Common myeloid progenitor, CD34-positive (primary cell): ENCODE data around the gene SOCS3.

ENCODE experiments used
- CTCF ChIA-PET: fragments of 350-600 bp; sonication (Branson Sonifier 250); formaldehyde crosslinking; loops from one replicate; lab custom pipeline; 2021; ENCODE audit warnings: antibody characterized with exemption; lab: Charles Lee
- POLR2A ChIA-PET: fragments of 350-600 bp; sonication (Branson Sonifier 250); formaldehyde crosslinking; loops from one replicate; lab custom pipeline; 2021; ENCODE audit warnings: antibody characterized with exemption; lab: Charles Lee
- DNase-seq, 3 donors: peaks; one replicate each; pipeline versions ENCODE4 v3.0.0 to v3.0.0-alpha.2; 2013
- H3K27ac ChIP-seq, 2 experiments: 1 replicate in 1 of 2; 2 replicates in 1 of 2; pipeline ENCODE4 v1.7.0; 2013; ENCODE audit warnings: inconsistent platforms in 2 of 2, low read length in 2 of 2, mild to moderate bottlenecking in 2 of 2, low read depth in 1 of 2, moderate library complexity in 1 of 2; ENCODE audit not compliant: severe bottlenecking in 2 of 2, insufficient read depth in 1 of 2, poor library complexity in 1 of 2
- H3K27me3 ChIP-seq, 5 experiments: replicated peaks in 2 of 5; 1 replicate in 3 of 5; 2 replicates in 2 of 5; pipeline versions ENCODE4 v1.6.1 to v1.7.0; 2013; ENCODE audit warnings: low read length in 4 of 5, mild to moderate bottlenecking in 2 of 5, moderate library complexity in 2 of 5, inconsistent platforms in 1 of 5; ENCODE audit not compliant: insufficient read depth in 5 of 5, control insufficient read depth in 4 of 5
- H3K36me3 ChIP-seq, 4 experiments: 1 replicate in 2 of 4; 2 replicates in 2 of 4; pipeline versions ENCODE4 v1.6.1 to v1.7.0; 2013; ENCODE audit warnings: low read length in 3 of 4, control low read depth in 1 of 4, mild to moderate bottlenecking in 1 of 4; ENCODE audit not compliant: control insufficient read depth in 4 of 4, insufficient read depth in 4 of 4
- H3K4me1 ChIP-seq, 4 experiments: 1 replicate in 3 of 4; 2 replicates in 1 of 4; pipeline versions ENCODE4 v1.6.1 to v1.7.1; 2013; ENCODE audit warnings: low read length in 3 of 4, mild to moderate bottlenecking in 3 of 4, control low read depth in 1 of 4, inconsistent platforms in 1 of 4, moderate library complexity in 1 of 4; ENCODE audit not compliant: control insufficient read depth in 4 of 4, insufficient read depth in 4 of 4; ENCODE audit errors: control extremely low read depth in 1 of 4
- H3K4me3 ChIP-seq, 7 experiments: 1 replicate in 4 of 7; 2 replicates in 3 of 7; pipeline versions ENCODE4 v1.5.1 to v1.7.0; 2013; ENCODE audit warnings: mild to moderate bottlenecking in 7 of 7, low read length in 6 of 7, moderate library complexity in 6 of 7, inconsistent platforms in 2 of 7, low read depth in 2 of 7, control low read depth in 1 of 7; ENCODE audit not compliant: insufficient read depth in 4 of 7, control insufficient read depth in 1 of 7; ENCODE audit errors: extremely low read depth in 1 of 7
- H3K9me3 ChIP-seq, 5 experiments: 1 replicate in 4 of 5; 2 replicates in 1 of 5; pipeline versions ENCODE4 v1.6.1 to v1.7.1; 2013; ENCODE audit warnings: low read length in 4 of 5, mild to moderate bottlenecking in 2 of 5, inconsistent platforms in 1 of 5, low read depth in 1 of 5, moderate library complexity in 1 of 5; ENCODE audit not compliant: control insufficient read depth in 4 of 5, insufficient read depth in 2 of 5; ENCODE audit errors: control extremely low read depth in 1 of 5
- WGBS: methylation state at CpG from one replicate; pipeline ENCODE4 v1.1.5; 2013; ENCODE audit not compliant: insufficient coverage; 5-methylcytosine and 5-hydroxymethylcytosine counted together

SOCS3 gene

GRCh38 chr17:78397681-78398101 lies 37.8 kb upstream of the SOCS3 start:
- Histone ChIP-seq H3K27me3 (no peaks in the 10 kb centered on the region), H3K4me3 (no peak overlapping the region), H3K27ac (peak overlapping the region in 1 of 2 experiments; percentile 58), H3K36me3 (peaks cover 18 to 85% (median 75%) of the 10 kb centered on the region in 4 experiments), H3K9me3 (no peaks in the 10 kb centered on the region), H3K4me1 (no peaks in the 10 kb centered on the region)
- ChIA-PET POLR2A (no interaction called here), CTCF (interaction anchor here (1.1 kb wide), 1 partner anchor 24 kb away, joined by 3 read pairs; no protein-coding TSS in a partner anchor)
- WGBS, result 97% methylated on average over 8 of the region's 13 CpGs
- DNase-seq, result no peak

- ChIA-PET CTCF (interaction anchor here (0.7 to 1.8 kb wide), 5 partner anchors 15 to 34 kb away, joined by 3 to 8 read pairs (median 4); no protein-coding TSS in a partner anchor), POLR2A (no interaction called here)
- H3K4me3 ChIP-seq, result no peak overlapping the region
- no peak for DNase-seq
- H3K36me3 ChIP-seq, result peaks cover 20 to 85% (median 70%) of the 10 kb centered on the region in 4 experiments
- H3K4me1 ChIP-seq, result no peaks in the 10 kb centered on the region
- H3K9me3 ChIP-seq, result no peaks in the 10 kb centered on the region
- no peak overlapping the region for H3K27ac ChIP-seq
- no peaks in the 10 kb centered on the region for H3K27me3 ChIP-seq
- WGBS, result 99% methylated on average over 9 of the region's 14 CpGs
Observed at GRCh38 chr17:78396441-78397337, 36.8 kb upstream of the SOCS3 start.

- no peak for DNase-seq
- CTCF ChIA-PET, result interaction anchor here (1.1 to 1.8 kb wide), 2 partner anchors 16 to 17 kb away, joined by 3 to 8 read pairs; no protein-coding TSS in a partner anchor
- Histone ChIP-seq H3K36me3 (peaks cover 20 to 78% (median 63%) of the 10 kb centered on the region in 4 experiments), H3K4me3 (no peak overlapping the region), H3K4me1 (peaks cover 0 to 5% (median 5%) of the 10 kb centered on the region in 4 experiments), H3K27ac (no peak overlapping the region), H3K9me3 (no peaks in the 10 kb centered on the region), H3K27me3 (no peaks in the 10 kb centered on the region)
- POLR2A ChIA-PET, result interaction anchor here (0.6 kb wide), 1 partner anchor 433 kb away, joined by 3 read pairs; no protein-coding TSS in a partner anchor
- 100% methylated on average over 1 of the region's 2 CpGs for WGBS
Observed at GRCh38 chr17:78395155-78395554, 35.3 kb upstream of the SOCS3 start.

GRCh38 chr17:78394209-78394608 lies 34.3 kb upstream of the SOCS3 start:
- H3K4me3 ChIP-seq, result no peak overlapping the region
- no peaks in the 10 kb centered on the region for H3K9me3 ChIP-seq
- no peak overlapping the region for H3K27ac ChIP-seq
- ChIA-PET POLR2A (no interaction called here), CTCF (no interaction called here)
- peaks cover 18 to 75% (median 54%) of the 10 kb centered on the region in 4 experiments for H3K36me3 ChIP-seq
- no peaks in the 10 kb centered on the region for H3K27me3 ChIP-seq
- peaks cover 0 to 15% (median 10%) of the 10 kb centered on the region in 4 experiments for H3K4me1 ChIP-seq
- no peak for DNase-seq
- 100% methylated on average over 4 of the region's 7 CpGs for WGBS

GRCh38 chr17:78393575-78393974 lies 33.7 kb upstream of the SOCS3 start:
- no peak for DNase-seq
- H3K9me3 ChIP-seq, result no peaks in the 10 kb centered on the region
- WGBS, result 100% methylated on average over 1 of the region's 4 CpGs
- ChIA-PET POLR2A (no interaction called here), CTCF (no interaction called here)
- peaks cover 18 to 68% (median 49%) of the 10 kb centered on the region in 4 experiments for H3K36me3 ChIP-seq
- H3K4me1 ChIP-seq, result peaks cover 3 to 21% (median 16%) of the 10 kb centered on the region in 4 experiments
- H3K27ac ChIP-seq, result no peak overlapping the region
- no peak overlapping the region for H3K4me3 ChIP-seq
- H3K27me3 ChIP-seq, result no peaks in the 10 kb centered on the region

GRCh38 chr17:78392295-78392694 lies 32.4 kb upstream of the SOCS3 start:
- no peak overlapping the region for H3K4me3 ChIP-seq
- peaks cover 15 to 57% (median 39%) of the 10 kb centered on the region in 4 experiments for H3K36me3 ChIP-seq
- H3K27me3 ChIP-seq, result no peaks in the 10 kb centered on the region
- 96% methylated on average over 4 of the region's 6 CpGs for WGBS
- POLR2A ChIA-PET, result no interaction called here
- H3K27ac ChIP-seq, result peak overlapping the region in 1 of 2 experiments; percentile 1
- no peaks in the 10 kb centered on the region for H3K9me3 ChIP-seq
- H3K4me1 ChIP-seq, result peaks cover 13 to 33% (median 28%) of the 10 kb centered on the region in 4 experiments
- DNase-seq, result no peak
- CTCF ChIA-PET, result interaction anchor here (1.3 to 3.0 kb wide), 3 partner anchors 10 to 49 kb away, joined by 3 to 11 read pairs (median 9); no protein-coding TSS in a partner anchor
